IMR-90 (cell line): ENCODE measurements around the gene PLEKHH1. TPM values are rescaled to one million over a fixed set of nuclear protein-coding genes. Genes with fewer than 3 reads are reported as not detected.

Source experiments
- ATAC-seq: fragments of 200-7000 bp; cut with Tn5 transposase; 2 replicates; pipeline ENCODE4 v1.9.1; 2020; ENCODE audit warnings: low read depth, mild to moderate bottlenecking, moderate library complexity
- BruUV-seq: library from RNA; stranded (reverse); fragments of 400-500 nt; replicated peaks from 2 replicates; lab custom pipeline; 2021; lab: Mats Ljungman, UMichigan
- CTCF ChIA-PET: fragments of 300-600 bp; formaldehyde crosslinking; extraction: SDS; loops from one replicate; lab custom pipeline; 2021; ENCODE audit warnings: antibody characterized with exemption; lab: Yijun Ruan, JAX
- POLR2A ChIA-PET: fragments of 300-600 bp; sonication (Branson Sonifier 250); formaldehyde crosslinking; loops from one replicate; lab custom pipeline; 2022; ENCODE audit warnings: antibody characterized with exemption; ENCODE audit not compliant: unreplicated experiment; lab: Charles Lee
- DNase-seq: peaks from one replicate; pipeline ENCODE4 v3.0.0; 2013
- H2AFZ ChIP-seq: replicated peaks from 2 replicates; pipeline ENCODE3; 2013; ENCODE audit warnings: low read length, mild to moderate bottlenecking; ENCODE audit not compliant: poor library complexity
- H2AK5ac ChIP-seq: 2 replicates; pipeline ENCODE4 v1.6.1; 2013; ENCODE audit warnings: low read depth, low read length, inconsistent platforms
- H2AK9ac ChIP-seq: replicated peaks from 2 replicates; pipeline ENCODE3; 2013; ENCODE audit warnings: mild to moderate bottlenecking, low read depth, low read length, moderate library complexity; ENCODE audit not compliant: poor library complexity
- H2BK120ac ChIP-seq: 2 replicates; pipeline ENCODE4 v1.6.1; 2013; ENCODE audit warnings: low read depth, low read length, inconsistent platforms
- H2BK15ac ChIP-seq: 3 replicates; pipeline ENCODE4 v1.6.1; 2013; ENCODE audit warnings: low read depth, low read length, inconsistent platforms
- H2BK20ac ChIP-seq: 2 replicates; pipeline ENCODE4 v1.6.1; 2013; ENCODE audit warnings: low read depth, mild to moderate bottlenecking, inconsistent platforms, low read length, moderate library complexity
- H2BK5ac ChIP-seq: 2 replicates; pipeline ENCODE4 v1.6.1; 2013; ENCODE audit warnings: mild to moderate bottlenecking, low read depth, low read length, inconsistent platforms; ENCODE audit not compliant: poor library complexity, severe bottlenecking
- H3K14ac ChIP-seq: replicated peaks from 2 replicates; pipeline ENCODE4 v1.6.1; 2013; ENCODE audit warnings: low read depth, low read length, inconsistent platforms
- H3K18ac ChIP-seq: 2 replicates; pipeline ENCODE4 v1.6.1; 2013; ENCODE audit warnings: low read depth, low read length, control low read depth
- H3K23ac ChIP-seq: 2 replicates; pipeline ENCODE4 v1.6.1; 2013; ENCODE audit warnings: low read depth, low read length, inconsistent platforms
- H3K27ac ChIP-seq: 2 replicates; pipeline ENCODE4 v1.5.1; 2013; ENCODE audit warnings: mild to moderate bottlenecking, control low read depth, low read length; ENCODE audit not compliant: insufficient read depth
- H3K27me3 ChIP-seq: 2 replicates; pipeline ENCODE4 v1.6.1; 2013; ENCODE audit warnings: low read length; ENCODE audit not compliant: control insufficient read depth, insufficient read depth
- H3K36me3 ChIP-seq: 2 replicates; pipeline ENCODE4 v1.6.1; 2013; ENCODE audit warnings: low read length, mixed read lengths; ENCODE audit not compliant: control insufficient read depth, insufficient read depth
- H3K4ac ChIP-seq: 2 replicates; pipeline ENCODE4 v1.6.1; 2013; ENCODE audit warnings: low read depth, low read length, inconsistent platforms
- H3K4me1 ChIP-seq: 2 replicates; pipeline ENCODE4 v1.6.1; 2013; ENCODE audit warnings: low read length, mixed read lengths; ENCODE audit not compliant: control insufficient read depth, insufficient read depth
- H3K4me2 ChIP-seq: 2 replicates; pipeline ENCODE4 v1.6.1; 2013; ENCODE audit warnings: low read depth, mild to moderate bottlenecking, control low read depth, low read length, moderate library complexity
- H3K4me3 ChIP-seq: 2 replicates; pipeline ENCODE4 v1.5.1; 2013; ENCODE audit warnings: low read depth, mild to moderate bottlenecking, control low read depth, low read length, moderate library complexity; ENCODE audit not compliant: insufficient read depth
- H3K56ac ChIP-seq: 2 replicates; pipeline ENCODE4 v1.6.1; 2013; ENCODE audit warnings: low read length, inconsistent platforms; ENCODE audit not compliant: insufficient read depth; ENCODE audit errors: extremely low read depth
- H3K79me1 ChIP-seq, 2 experiments: 2 replicates each; pipeline ENCODE4 v1.6.1; 2013; ENCODE audit warnings: low read length in 2 of 2, inconsistent platforms in 1 of 2, low read depth in 1 of 2
- H3K9ac ChIP-seq: 2 replicates; pipeline ENCODE4 v1.6.1; 2013; ENCODE audit warnings: low read depth, low read length, control low read depth
- H3K9me1 ChIP-seq: 2 replicates; pipeline ENCODE4 v1.6.1; 2013; ENCODE audit warnings: low read length, inconsistent platforms; ENCODE audit not compliant: insufficient read depth
- H3K9me3 ChIP-seq: 2 replicates; pipeline ENCODE4 v1.6.1; 2013; ENCODE audit warnings: low read length; ENCODE audit not compliant: control insufficient read depth, insufficient read depth
- H4K20me1 ChIP-seq: 2 replicates; pipeline ENCODE4 v1.6.1; 2013; ENCODE audit warnings: low read length, inconsistent platforms; ENCODE audit not compliant: insufficient read depth
- H4K5ac ChIP-seq: 2 replicates; pipeline ENCODE4 v1.6.1; 2013; ENCODE audit warnings: mild to moderate bottlenecking, low read depth, low read length, control low read depth
- H4K8ac ChIP-seq, 2 experiments: 2 replicates each; pipeline ENCODE4 v1.6.1; 2013; ENCODE audit warnings: low read depth in 2 of 2, low read length in 2 of 2, control low read depth in 1 of 2, inconsistent platforms in 1 of 2
- H4K91ac ChIP-seq: 2 replicates; pipeline ENCODE4 v1.6.1; 2013; ENCODE audit warnings: low read depth, low read length, inconsistent platforms; ENCODE audit not compliant: insufficient read depth
- BHLHE40 ChIP-seq: fragments of 150-350 bp; IDR thresholded peaks from 2 replicates; pipeline ENCODE4 v1.6.1; 2016; ENCODE audit warnings: mild to moderate bottlenecking, low read depth, low read length
- FOS ChIP-seq: fragments of 150-350 bp; IDR thresholded peaks from 2 replicates; pipeline ENCODE4 v1.6.1; 2016; ENCODE audit warnings: low read depth, low read length
- MAFK ChIP-seq: IDR thresholded peaks from 2 replicates; pipeline ENCODE4 v1.6.1; 2012; ENCODE audit warnings: low read depth, low read length, improper control_type of control experiment
- NFE2L2 ChIP-seq: fragments of 150-350 bp; IDR thresholded peaks from 2 replicates; pipeline ENCODE4 v1.6.1; 2016; ENCODE audit warnings: low read depth, mild to moderate bottlenecking, low read length
- USF2 ChIP-seq: fragments of 150-350 bp; IDR thresholded peaks from 2 replicates; pipeline ENCODE4 v1.6.1; 2017; ENCODE audit warnings: mild to moderate bottlenecking, antibody characterized with exemption, low read length, low read depth
- WGBS, 2 experiments: methylation state at CpG; one replicate each; pipeline versions ENCODE4 v1.1.5 to v1.1.7; 2013; ENCODE audit warnings: missing lambda C conversion rate in 2 of 2; ENCODE audit not compliant: insufficient read length in 1 of 2; ENCODE audit errors: extremely low coverage in 2 of 2; 5-methylcytosine and 5-hydroxymethylcytosine counted together
- dilution Hi-C: fragments of 300-500 bp; cut with HindIII; formaldehyde crosslinking; loops from one replicate; pipeline ENCODE4 v1.14.3; 2018; ENCODE audit warnings: low sequenced_read_pairs; ENCODE audit not compliant: unreplicated experiment
- in situ Hi-C: fragments of 300-500 bp; cut with MboI; formaldehyde crosslinking; loops from 3 replicates; pipeline ENCODE4 v1.14.3; 2019; ENCODE audit warnings: low sequenced_read_pairs, inconsistent platforms, mixed read lengths
- intact Hi-C: fragments of 100-400 bp; cut with micrococcal nuclease; formaldehyde crosslinking; loops from 2 replicates; pipeline ENCODE4 v1.10.0; 2022
- polyA plus RNA-seq, 3 experiments: library from polyadenylated mRNA; depleted of rRNA; stranded (reverse); fragments of >200 nt; gene quantifications; 2 replicates each; pipeline ENCODE4 v1.2.3, GENCODE V29; 2012; ENCODE audit warnings: low replicate concordance in 1 of 3
- total RNA-seq: library from RNA; depleted of rRNA; stranded (reverse); fragments of >200 nt; gene quantifications from 2 replicates; pipeline ENCODE4 v1.2.3, GENCODE V29; 2012

The PLEKHH1 gene
- total and polyA plus RNA-seq, 2 of the 4 experiments (the other 2 are of a cell fraction): under 0.01 to 0.34 TPM

- H3K4me1 ChIP-seq: no peaks in the 10 kb centered on the region
- H2AK9ac ChIP-seq: no peak overlapping the region
- no peak overlapping the region for H3K4me3 ChIP-seq
- H2BK20ac ChIP-seq: no peak overlapping the region
- H3K36me3 ChIP-seq: peaks cover 7% of the 10 kb centered on the region; the same call in 1 of the 2 replicates
- WGBS, 2 experiments: no CpG with 5 or more reads among the region's 2 CpGs
- no peak overlapping the region for H4K91ac ChIP-seq
- H3K79me1 ChIP-seq: peaks cover 0 to 4% of the 10 kb centered on the region in 2 experiments; a peak in 1 of 4 replicates
- H3K18ac ChIP-seq: no peak overlapping the region
- dilution Hi-C loops: no loop called here
- H2BK120ac ChIP-seq: no peak overlapping the region
- no peak overlapping the region for H3K27ac ChIP-seq
- no peak overlapping the region for H4K8ac ChIP-seq
- ATAC-seq (no peak), DNase-seq (no peak)
- no peak overlapping the region for H2AK5ac ChIP-seq
- H3K4ac ChIP-seq: no peak overlapping the region
- H4K5ac ChIP-seq: no peak overlapping the region
- intact Hi-C loops: no loop called here
- no peak overlapping the region for H3K4me2 ChIP-seq
- no peak overlapping the region for H2AFZ ChIP-seq
- no peaks in the 10 kb centered on the region for H3K27me3 ChIP-seq
- H3K56ac ChIP-seq: no peak overlapping the region
- H3K9me3 ChIP-seq: no peaks in the 10 kb centered on the region
- TF ChIP-seq BHLHE40: no peak
- no peak for TF ChIP-seq MAFK
- no peak for TF ChIP-seq FOS
- TF ChIP-seq NFE2L2: no peak
- TF ChIP-seq USF2: no peak
- BruUV-seq: no TSS peak
- ChIA-PET POLR2A (no interaction called here), CTCF (interaction anchor here (0.7 kb wide), 1 partner anchor 74 kb away, joined by 3 read pairs; no protein-coding TSS in a partner anchor)
- no peak overlapping the region for H2BK15ac ChIP-seq
- no peak overlapping the region for H3K14ac ChIP-seq
- no peak overlapping the region for H2BK5ac ChIP-seq
- in situ Hi-C loops: no loop called here
- no peaks in the 10 kb centered on the region for H4K20me1 ChIP-seq
- H3K9ac ChIP-seq: no peak overlapping the region
- H3K23ac ChIP-seq: no peak overlapping the region
- peaks cover 2% of the 10 kb centered on the region; the same call in 1 of the 2 replicates for H3K9me1 ChIP-seq
These were observed 62.3 kb downstream of the PLEKHH1 start for GRCh38 chr14:67595392-67595791.
